ENCODE results near the gene CDR2L.
A peak's percentile ranks its signal among the peaks of the same experiment; 100 is the strongest.

Gene CDR2L

DNA sequence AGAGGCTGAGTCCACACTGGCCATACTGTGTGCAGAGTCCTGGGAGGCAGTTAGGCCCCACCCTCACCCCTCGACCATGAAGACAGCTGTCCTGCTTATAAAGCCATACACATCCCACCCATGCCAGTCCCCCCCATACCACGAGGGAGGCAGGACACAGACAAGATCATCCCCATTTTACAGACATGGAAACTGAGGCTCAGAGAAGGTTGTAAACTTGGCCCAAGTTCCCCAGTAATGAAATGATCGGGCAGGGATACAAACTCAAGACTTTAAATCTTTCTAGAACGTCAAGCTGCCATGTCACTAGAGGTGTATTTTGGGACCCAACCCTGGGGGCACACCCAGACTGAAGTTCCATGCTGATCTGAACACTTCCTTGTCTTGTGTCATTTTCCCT, 31.3 kb upstream of the CDR2L start:
- DNase-seq (ENCODE audit: low read depth) = no peak
- H3K4me3 ChIP-seq (ENCODE audit: low read depth, low read length) = no peak overlapping the region
- TF ChIP-seq MYC (IDR thresholded peaks at IDR 0.05; ENCODE audit: low read depth, low read length) (no peak), POLR2A (IDR thresholded peaks at IDR 0.05; ENCODE audit: extremely low read depth, insufficient read length) (no peak)
- TF ChIP-seq, protein P1, sequence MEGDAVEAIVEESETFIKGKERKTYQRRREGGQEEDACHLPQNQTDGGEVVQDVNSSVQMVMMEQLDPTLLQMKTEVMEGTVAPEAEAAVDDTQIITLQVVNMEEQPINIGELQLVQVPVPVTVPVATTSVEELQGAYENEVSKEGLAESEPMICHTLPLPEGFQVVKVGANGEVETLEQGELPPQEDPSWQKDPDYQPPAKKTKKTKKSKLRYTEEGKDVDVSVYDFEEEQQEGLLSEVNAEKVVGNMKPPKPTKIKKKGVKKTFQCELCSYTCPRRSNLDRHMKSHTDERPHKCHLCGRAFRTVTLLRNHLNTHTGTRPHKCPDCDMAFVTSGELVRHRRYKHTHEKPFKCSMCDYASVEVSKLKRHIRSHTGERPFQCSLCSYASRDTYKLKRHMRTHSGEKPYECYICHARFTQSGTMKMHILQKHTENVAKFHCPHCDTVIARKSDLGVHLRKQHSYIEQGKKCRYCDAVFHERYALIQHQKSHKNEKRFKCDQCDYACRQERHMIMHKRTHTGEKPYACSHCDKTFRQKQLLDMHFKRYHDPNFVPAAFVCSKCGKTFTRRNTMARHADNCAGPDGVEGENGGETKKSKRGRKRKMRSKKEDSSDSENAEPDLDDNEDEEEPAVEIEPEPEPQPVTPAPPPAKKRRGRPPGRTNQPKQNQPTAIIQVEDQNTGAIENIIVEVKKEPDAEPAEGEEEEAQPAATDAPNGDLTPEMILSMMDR (IDR thresholded peaks at IDR 0.05; ENCODE audit: low read depth, low read length) = no peak
- TF ChIP-seq, protein P2, sequence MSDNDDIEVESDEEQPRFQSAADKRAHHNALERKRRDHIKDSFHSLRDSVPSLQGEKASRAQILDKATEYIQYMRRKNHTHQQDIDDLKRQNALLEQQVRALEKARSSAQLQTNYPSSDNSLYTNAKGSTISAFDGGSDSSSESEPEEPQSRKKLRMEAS (IDR thresholded peaks at IDR 0.05; ENCODE audit: low read depth, low read length) = no peak

DNA sequence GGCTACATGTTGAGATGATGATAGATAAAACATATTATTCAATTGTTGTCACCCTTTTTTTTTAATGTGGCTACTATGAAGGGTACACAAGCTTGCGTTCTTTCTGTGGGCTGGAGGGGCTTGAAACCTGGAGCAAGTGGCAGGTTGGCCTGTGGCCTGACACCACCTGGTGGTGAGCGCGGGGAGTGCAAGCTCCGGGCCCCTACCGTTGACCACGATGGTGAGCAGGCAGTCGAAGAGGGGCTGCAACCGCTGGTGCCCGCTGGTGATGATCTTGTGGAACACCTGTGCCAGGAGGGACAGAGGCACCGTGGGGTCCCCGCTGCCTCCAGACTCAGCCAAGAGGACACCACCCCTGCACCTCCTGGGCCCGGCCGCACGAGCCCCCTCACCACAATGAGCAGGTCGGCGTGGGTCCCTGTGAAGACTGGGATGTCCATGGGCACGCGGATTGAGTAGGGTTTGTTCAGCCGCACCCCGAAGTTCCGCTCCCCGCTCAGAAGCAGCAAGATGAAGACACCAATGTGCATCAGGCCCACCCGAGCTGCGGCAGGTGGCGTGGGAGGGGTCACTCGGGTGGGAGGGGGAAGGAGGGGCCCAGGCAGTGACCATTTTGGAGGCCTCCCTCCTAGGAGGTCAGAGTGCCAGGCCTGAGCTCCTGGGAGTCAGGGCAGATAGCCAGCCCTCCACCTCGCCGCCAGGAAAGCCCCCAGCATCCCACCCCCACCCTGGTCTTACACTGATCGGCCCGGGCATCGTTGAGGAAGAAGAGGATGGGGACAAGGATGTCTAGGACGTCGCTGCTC, 29.3 kb upstream of the CDR2L start:
- no peak overlapping the region for H3K4me3 ChIP-seq (ENCODE audit: low read depth, low read length)
- peak; percentile 69 for DNase-seq (ENCODE audit: low read depth)
- TF ChIP-seq, protein P2 (IDR thresholded peaks at IDR 0.05; ENCODE audit: low read depth, low read length) = peak; percentile 32; the same call in 1 of the 2 replicates
- TF ChIP-seq, protein P1 (IDR thresholded peaks at IDR 0.05; ENCODE audit: low read depth, low read length) = peak; percentile 91
- TF ChIP-seq MYC (IDR thresholded peaks at IDR 0.05; ENCODE audit: low read depth, low read length) (no peak), POLR2A (IDR thresholded peaks at IDR 0.05; ENCODE audit: extremely low read depth, insufficient read length) (no peak)

DNA sequence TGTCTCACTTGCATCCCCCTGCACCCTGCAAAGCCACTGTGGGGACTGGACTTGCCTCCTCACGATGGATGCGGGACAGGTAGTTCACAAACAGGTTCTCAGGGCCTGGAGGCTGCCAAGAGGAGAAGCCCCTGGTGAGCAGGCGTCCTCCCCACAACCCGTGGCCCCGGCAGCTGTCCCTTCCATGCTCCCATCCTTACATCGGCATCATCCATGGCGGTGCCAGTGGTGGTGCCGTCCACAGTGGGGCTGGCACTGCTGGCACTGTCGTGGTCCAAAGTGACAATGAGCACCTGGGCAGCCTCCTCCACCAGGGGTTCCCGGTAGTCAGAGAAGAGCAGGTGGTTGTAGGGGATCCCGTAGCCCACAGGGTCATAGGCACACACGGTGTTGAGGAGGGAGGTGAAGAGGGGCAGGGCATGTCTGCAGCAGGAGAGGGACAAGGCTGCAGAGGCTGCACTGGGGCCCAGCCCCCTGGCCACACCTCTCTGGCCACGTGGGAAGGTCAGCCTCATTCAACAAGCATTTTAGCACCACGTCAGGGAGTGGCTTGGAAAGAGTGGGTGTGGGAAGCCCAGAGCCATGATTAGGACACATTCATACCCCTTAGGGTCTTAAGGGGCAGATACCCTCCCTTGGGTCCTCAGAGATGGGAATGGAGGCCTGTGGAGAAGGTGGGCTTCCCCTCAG, 27.5 kb upstream of the CDR2L start:
- TF ChIP-seq POLR2A (IDR thresholded peaks at IDR 0.05; ENCODE audit: extremely low read depth, insufficient read length) = no peak
- TF ChIP-seq, protein P2 (IDR thresholded peaks at IDR 0.05; ENCODE audit: low read depth, low read length) = no peak
- TF ChIP-seq MYC (IDR thresholded peaks at IDR 0.05; ENCODE audit: low read depth, low read length) = no peak
- DNase-seq (ENCODE audit: low read depth) = no peak
- H3K4me3 ChIP-seq (ENCODE audit: low read depth, low read length) = no peak overlapping the region

DNA sequence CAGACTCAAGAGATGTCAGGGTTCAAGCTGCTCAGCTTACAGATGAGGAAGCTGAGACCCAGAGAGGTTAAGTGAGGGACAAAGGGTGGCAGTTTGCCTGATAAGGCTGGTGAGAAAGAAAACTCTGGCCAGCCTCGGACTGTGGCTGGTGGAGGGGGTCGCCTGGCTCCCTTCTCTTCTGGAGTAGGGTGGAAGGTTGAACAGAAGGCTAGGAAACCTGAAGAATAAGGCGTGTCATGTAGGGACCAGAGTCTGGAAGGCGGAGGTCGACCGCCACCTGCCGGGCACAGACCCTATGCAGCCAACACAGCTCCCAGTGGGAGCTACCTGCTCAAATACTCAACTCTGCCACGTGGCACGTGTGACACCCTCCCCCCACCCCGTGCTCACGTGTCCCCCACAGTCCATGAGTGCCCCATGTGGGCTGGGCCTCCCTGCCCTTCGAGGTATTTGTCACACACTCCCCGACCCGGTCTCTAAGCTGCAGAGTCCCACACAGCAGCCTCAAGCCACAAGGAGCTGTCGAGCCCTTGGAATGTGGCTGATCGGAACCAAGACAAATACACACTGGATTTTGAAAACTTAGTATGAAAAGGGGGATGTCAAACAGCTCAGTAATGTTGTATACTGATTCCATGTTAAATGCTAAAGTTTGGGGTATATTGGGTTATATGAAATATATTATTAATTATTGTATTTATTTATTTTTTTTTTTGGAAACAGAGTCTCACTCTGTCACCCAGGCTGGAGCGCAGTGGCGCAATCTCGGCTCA, 26.7 kb upstream of the CDR2L start:
- DNase-seq (ENCODE audit: low read depth) = peak; percentile 81
- TF ChIP-seq POLR2A (IDR thresholded peaks at IDR 0.05; ENCODE audit: extremely low read depth, insufficient read length) (no peak), MYC (IDR thresholded peaks at IDR 0.05; ENCODE audit: low read depth, low read length) (peak; percentile 91)
- TF ChIP-seq, protein P2 (IDR thresholded peaks at IDR 0.05; ENCODE audit: low read depth, low read length) = peak; percentile 97
- TF ChIP-seq, protein P1 (IDR thresholded peaks at IDR 0.05; ENCODE audit: low read depth, low read length) = peak; percentile 83
- H3K4me3 ChIP-seq (ENCODE audit: low read depth, low read length) = no peak overlapping the region

DNA sequence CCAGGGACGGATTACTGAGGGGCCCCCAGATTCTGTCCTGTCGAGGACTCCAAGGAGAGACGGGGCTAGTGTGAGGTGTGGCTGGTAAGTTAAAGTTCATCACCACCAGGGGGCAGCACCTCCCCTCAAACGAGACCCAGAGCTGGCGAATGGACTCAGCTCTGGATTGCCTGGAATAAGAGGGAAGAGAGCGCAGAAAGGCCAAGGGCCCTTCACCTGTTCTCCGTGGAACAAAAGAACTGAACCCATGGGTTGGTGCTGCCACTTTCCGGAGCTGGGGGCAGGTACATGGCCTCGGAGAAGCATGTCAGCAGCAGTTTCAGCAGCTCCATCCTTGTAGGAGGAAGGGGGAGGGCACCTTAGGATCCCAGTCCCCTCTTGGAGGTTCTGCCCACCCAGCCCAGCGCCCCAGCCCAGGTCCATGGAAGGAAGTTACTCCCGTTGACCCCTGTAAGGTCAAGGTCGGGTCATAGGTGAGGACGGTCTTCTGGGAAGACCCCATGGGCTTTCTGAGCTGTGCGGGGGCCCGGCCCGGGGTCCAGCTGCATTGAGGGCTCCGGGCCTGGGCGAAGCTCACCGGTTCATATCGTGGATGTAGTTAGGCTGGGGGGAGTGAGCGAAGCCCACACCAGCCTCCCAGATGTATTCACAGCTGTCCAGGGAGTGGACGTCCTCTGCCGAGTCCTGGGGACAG, 25.6 kb upstream of the CDR2L start:
- no peak for TF ChIP-seq MYC (IDR thresholded peaks at IDR 0.05; ENCODE audit: low read depth, low read length)
- TF ChIP-seq POLR2A (IDR thresholded peaks at IDR 0.05; ENCODE audit: extremely low read depth, insufficient read length) = no peak
- TF ChIP-seq, protein P1 (IDR thresholded peaks at IDR 0.05; ENCODE audit: low read depth, low read length) = peak; percentile 55
- TF ChIP-seq, protein P2 (IDR thresholded peaks at IDR 0.05; ENCODE audit: low read depth, low read length) = no peak
- H3K4me3 ChIP-seq (ENCODE audit: low read depth, low read length) = no peak overlapping the region
- peak; percentile 84 for DNase-seq (ENCODE audit: low read depth)
